NCI-H1930 (cell line): ENCODE results near the gene FAM83C.

Experiments
- DNase-seq, 2 experiments: peaks; one replicate each; lab custom pipeline; 2025; lab: John Stamatoyannopoulos, UW

Gene FAM83C

GRCh38 chr20:35283441-35284266 lies 8.6 kb downstream of the FAM83C start:
- DNase-seq, result no peak

- DNase-seq, result no peak
These were observed 10.6 kb downstream of the FAM83C start for GRCh38 chr20:35281506-35282101.

- DNase-seq, result no peak
These were observed 11.7 kb downstream of the FAM83C start for GRCh38 chr20:35280523-35280922.

GRCh38 chr20:35279533-35280174 lies 12.6 kb downstream of the FAM83C start:
- DNase-seq, result no peak

GRCh38 chr20:35279040-35279439 lies 13.2 kb downstream of the FAM83C start:
- no peak for DNase-seq

- peak; percentile 85 to 91 for DNase-seq
These were observed 14.5 kb downstream of the FAM83C start, which contains the start of gene MMP24OS for GRCh38 chr20:35277531-35278395. Gene MMP24OS, minus strand, starts transcription at chr20:35278122. Its CDS starts 193 bp downstream, at chr20:35277929.

GRCh38 chr20:35277127-35277526 lies 15.1 kb downstream of the FAM83C start:
- no peak for DNase-seq

GRCh38 chr20:35276408-35276807 lies 15.8 kb downstream of the FAM83C start:
- no peak for DNase-seq

GRCh38 chr20:35275741-35276251 lies 16.4 kb downstream of the FAM83C start:
- no peak for DNase-seq

- DNase-seq, result no peak
These were observed 17.8 kb downstream of the FAM83C start for GRCh38 chr20:35274172-35275092.

GRCh38 chr20:35273449-35274171 lies 18.6 kb downstream of the FAM83C start:
- DNase-seq, result no peak

GRCh38 chr20:35271904-35272303 lies 20.3 kb downstream of the FAM83C start:
- DNase-seq, result no peak

GRCh38 chr20:35271073-35271882 lies 20.9 kb downstream of the FAM83C start:
- no peak for DNase-seq

- no peak for DNase-seq
These were observed 22.0 kb downstream of the FAM83C start for GRCh38 chr20:35270021-35270902.

GRCh38 chr20:35269055-35269781 lies 23.0 kb downstream of the FAM83C start:
- peak; percentile 29 to 48 for DNase-seq

GRCh38 chr20:35267092-35267491 lies 25.1 kb downstream of the FAM83C start:
- DNase-seq, result no peak

- no peak for DNase-seq
These were observed 27.5 kb downstream of the FAM83C start for GRCh38 chr20:35264755-35265154.
